GM12873 (cell line): Measurements from ENCODE around the gene LAYN.

Experiments
- TF ChIP-seq, protein P1 (sequence below): IDR thresholded peaks from 2 replicates; pipeline ENCODE4 v1.5.1; 2012; ENCODE audit warnings: low read depth, mild to moderate bottlenecking, moderate library complexity, low read length, control low read depth; ENCODE audit not compliant: insufficient read depth; ENCODE audit errors: missing control alignments

LAYN gene, protein sequence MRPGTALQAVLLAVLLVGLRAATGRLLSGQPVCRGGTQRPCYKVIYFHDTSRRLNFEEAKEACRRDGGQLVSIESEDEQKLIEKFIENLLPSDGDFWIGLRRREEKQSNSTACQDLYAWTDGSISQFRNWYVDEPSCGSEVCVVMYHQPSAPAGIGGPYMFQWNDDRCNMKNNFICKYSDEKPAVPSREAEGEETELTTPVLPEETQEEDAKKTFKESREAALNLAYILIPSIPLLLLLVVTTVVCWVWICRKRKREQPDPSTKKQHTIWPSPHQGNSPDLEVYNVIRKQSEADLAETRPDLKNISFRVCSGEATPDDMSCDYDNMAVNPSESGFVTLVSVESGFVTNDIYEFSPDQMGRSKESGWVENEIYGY

DNA sequence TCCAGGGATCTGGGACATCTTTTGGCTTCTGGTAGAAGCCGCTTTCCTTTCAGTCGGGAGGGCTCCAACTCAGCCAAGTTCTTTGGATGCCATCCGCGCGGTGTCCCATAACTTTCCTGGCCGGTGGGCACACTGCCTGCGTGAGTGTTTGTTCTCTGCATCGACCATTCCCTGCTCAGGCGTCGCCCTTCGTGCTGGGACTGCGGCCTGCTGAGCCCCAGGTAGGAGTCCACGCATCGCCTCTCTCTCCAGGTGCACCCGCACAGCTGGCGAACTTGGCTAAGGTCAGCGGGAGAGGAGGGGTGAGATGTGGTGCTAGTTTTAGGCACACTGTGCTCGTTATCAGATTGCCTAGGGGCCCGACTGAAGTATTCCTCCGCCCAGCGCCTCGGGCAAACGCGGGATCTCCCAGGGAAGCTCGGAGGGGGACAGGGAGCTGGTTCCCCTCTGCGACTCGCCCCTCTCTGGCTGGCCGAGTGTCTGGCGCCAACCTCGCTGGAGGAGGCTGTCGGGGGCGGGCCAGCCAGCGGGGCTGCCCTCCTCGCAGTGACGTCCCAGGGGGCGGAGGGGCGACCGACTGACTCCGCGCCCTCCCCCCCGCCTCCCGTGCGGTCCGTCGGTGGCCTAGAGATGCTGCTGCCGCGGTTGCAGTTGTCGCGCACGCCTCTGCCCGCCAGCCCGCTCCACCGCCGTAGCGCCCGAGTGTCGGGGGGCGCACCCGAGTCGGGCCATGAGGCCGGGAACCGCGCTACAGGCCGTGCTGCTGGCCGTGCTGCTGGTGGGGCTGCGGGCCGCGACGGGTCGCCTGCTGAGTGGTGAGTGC lies at the start of gene LAYN:
Gene LAYN (plus strand): TSS at position 607 of the 823 bp plus-strand sequence. CDS start 124 bp downstream, at position 731.
- TF ChIP-seq, protein P1, sequence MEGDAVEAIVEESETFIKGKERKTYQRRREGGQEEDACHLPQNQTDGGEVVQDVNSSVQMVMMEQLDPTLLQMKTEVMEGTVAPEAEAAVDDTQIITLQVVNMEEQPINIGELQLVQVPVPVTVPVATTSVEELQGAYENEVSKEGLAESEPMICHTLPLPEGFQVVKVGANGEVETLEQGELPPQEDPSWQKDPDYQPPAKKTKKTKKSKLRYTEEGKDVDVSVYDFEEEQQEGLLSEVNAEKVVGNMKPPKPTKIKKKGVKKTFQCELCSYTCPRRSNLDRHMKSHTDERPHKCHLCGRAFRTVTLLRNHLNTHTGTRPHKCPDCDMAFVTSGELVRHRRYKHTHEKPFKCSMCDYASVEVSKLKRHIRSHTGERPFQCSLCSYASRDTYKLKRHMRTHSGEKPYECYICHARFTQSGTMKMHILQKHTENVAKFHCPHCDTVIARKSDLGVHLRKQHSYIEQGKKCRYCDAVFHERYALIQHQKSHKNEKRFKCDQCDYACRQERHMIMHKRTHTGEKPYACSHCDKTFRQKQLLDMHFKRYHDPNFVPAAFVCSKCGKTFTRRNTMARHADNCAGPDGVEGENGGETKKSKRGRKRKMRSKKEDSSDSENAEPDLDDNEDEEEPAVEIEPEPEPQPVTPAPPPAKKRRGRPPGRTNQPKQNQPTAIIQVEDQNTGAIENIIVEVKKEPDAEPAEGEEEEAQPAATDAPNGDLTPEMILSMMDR: no peak

DNA sequence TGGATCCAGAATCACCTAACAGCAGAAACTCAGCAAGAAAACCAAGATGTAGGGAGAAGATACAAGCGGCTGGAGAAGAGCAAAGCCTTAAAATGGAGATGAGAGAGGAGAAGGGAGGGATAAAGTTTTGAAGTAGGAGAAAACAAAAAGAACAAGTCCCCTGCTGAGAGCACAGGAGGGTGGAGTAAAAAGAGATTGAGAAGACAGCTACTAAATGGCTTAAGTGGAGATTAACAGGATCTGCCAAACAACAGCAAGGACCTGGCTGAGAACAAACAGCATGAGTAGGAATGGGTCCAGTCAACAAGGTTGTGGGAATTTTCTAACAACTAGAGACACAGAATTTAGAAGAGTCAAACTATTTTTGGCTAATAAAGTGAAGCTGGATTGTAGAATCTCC lies 46.5 kb upstream of the LAYN start:
- TF ChIP-seq, protein P1: no peak

DNA sequence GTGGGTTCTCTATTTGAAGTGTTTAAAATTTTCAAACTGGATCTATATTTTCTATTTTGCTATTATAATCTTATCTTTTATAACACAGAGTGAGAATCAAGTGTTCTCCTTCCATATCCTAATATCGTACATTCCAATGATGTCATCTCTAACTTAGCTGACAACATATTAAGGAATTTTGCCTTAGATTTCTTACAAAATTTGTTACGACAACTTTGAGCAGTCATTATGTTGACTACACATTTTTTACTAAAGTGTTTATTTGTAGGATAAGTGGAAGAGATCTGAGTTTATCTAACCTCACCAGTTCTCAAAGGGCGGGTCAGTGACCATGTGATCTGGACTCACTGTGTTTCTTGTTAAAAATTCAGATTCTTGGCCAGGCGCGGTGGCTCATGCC lies 41.0 kb upstream of the LAYN start:
- TF ChIP-seq, protein P1: no peak

DNA sequence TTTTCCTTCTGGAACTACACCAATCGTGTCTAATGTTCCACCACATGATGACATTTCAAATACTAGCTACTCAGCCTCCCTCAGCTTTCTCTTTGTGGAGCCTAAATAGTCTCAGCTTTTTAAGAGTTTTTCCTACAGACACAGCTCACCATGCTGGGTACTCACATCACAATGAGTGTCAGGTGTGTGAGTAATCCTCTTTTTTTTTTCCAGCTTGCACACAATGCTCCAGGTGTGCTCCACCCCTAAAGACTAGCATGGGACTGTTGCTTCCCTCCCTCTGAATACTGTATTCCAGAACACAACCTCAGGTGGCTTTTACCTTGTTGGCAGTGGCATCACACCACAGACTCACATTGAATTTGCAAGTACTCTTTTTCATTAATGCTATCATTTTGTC lies 40.0 kb upstream of the LAYN start:
- TF ChIP-seq, protein P1: no peak

DNA sequence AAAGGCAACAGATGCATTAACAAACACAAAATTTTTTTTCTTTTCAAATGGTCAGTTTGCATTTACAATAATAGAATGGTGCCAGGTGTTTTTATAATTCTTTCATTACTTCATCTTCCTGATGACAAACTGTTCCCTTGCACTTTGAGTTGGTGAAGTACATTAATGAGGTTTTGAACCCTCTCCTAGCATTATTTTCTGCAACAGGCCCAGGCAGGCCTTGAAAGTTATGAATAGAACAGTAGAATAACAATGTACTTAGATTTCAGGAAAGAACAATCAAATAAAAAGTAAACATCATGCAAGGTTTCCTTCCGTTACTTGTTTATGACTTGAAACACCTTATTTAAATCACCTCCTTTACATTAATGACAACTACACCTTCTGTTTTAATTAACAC lies 37.9 kb upstream of the LAYN start:
- TF ChIP-seq, protein P1: no peak

DNA sequence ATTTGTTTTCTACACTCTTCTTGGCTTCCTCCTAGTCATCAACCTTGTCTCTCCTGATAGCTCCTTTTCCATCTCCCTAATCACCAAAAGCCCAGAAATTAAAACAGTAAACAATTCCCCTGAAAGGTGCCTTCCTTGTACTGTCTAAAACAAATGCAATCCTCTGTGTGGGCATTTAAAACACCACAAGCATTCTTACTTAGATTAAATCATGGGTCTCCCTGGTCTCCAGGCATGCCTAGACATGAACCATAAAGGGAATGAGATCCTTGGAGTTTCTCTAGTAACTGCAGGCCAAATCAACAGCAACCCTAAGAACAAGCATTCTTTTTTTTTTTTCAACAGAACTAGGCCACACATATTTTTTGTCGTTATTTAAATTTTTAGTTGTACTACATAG lies 30.2 kb upstream of the LAYN start:
- TF ChIP-seq, protein P1: no peak
